ENCODE data around the gene DCAKD.
A peak's percentile ranks its signal among the peaks of the same experiment; 100 is the strongest.
"Not testable (repeated sequence)": the region's sequence is repeated elsewhere in the genome, so short reads cannot be mapped to it uniquely, and the experiment has no call there.

Gene DCAKD

GRCh38 chr17:45061606-45062205, 10.3 kb upstream of the DCAKD start:
- no peak for DNase-seq

GRCh38 chr17:45060797-45061605, 9.6 kb upstream of the DCAKD start, which contains the start of gene NMT1:
Gene NMT1, plus strand, starts transcription at chr17:45061317. Its CDS starts 13 bp downstream, at chr17:45061330.
- DNase-seq: peak; percentile 97

GRCh38 chr17:45060382-45060796, 9.0 kb upstream of the DCAKD start:
- no peak for DNase-seq

- peak; percentile 41 for DNase-seq
Observed at GRCh38 chr17:45052052-45052772, 780 bp upstream of the DCAKD start.

- DNase-seq: not testable (repeated sequence)
Observed at GRCh38 chr17:45051720-45052051, 254 bp upstream of the DCAKD start.

GRCh38 chr17:45050481-45051059, 862 bp downstream of the DCAKD start:
- no peak for DNase-seq

- DNase-seq: no peak
Observed at GRCh38 chr17:45048795-45049563, 2.5 kb downstream of the DCAKD start.

GRCh38 chr17:45046537-45047125, 4.8 kb downstream of the DCAKD start:
- no peak for DNase-seq

GRCh38 chr17:45043813-45044540, 7.5 kb downstream of the DCAKD start:
- no peak for DNase-seq

- DNase-seq: no peak
Observed at GRCh38 chr17:45042346-45043120, 8.9 kb downstream of the DCAKD start.

- no peak for DNase-seq
Observed at GRCh38 chr17:45040459-45040858, 11.0 kb downstream of the DCAKD start.

GRCh38 chr17:45038728-45039634, 12.5 kb downstream of the DCAKD start:
- no peak for DNase-seq

GRCh38 chr17:45036691-45037090, 14.7 kb downstream of the DCAKD start:
- DNase-seq: no peak

GRCh38 chr17:45035848-45036247, 15.6 kb downstream of the DCAKD start:
- no peak for DNase-seq

GRCh38 chr17:45034599-45034998, 16.8 kb downstream of the DCAKD start:
- no peak for DNase-seq

GRCh38 chr17:45032174-45032541, 19.3 kb downstream of the DCAKD start:
- no peak for DNase-seq

GRCh38 chr17:45031231-45032173, 19.9 kb downstream of the DCAKD start:
- no peak for DNase-seq

- DNase-seq: no peak
Observed at GRCh38 chr17:45030733-45031132, 20.7 kb downstream of the DCAKD start.

Measured in NCI-H1105 (cell line).